Breast epithelium (tissue), 3 donors: Measurements from ENCODE around the gene RPL10A.
"Not testable (repeated sequence)": the region's sequence is repeated elsewhere in the genome, so short reads cannot be mapped to it uniquely, and the experiment has no call there.

Source experiments
- CTCF ChIP-seq, 3 donors: fragments of 450-650 bp; IDR thresholded peaks; one replicate each; pipeline ENCODE4 v1.5.1; 2016 to 2017; ENCODE audit warnings: antibody characterized with exemption in 3 of 3, mild to moderate bottlenecking in 3 of 3, moderate library complexity in 3 of 3
- POLR2A ChIP-seq: fragments of 450-650 bp; IDR thresholded peaks from one replicate; pipeline ENCODE4 v1.6.1; 2016; ENCODE audit warnings: antibody characterized with exemption, mild to moderate bottlenecking, moderate library complexity
- POLR2AphosphoS5 ChIP-seq, 3 donors: sonication (generic); formaldehyde crosslinking; IDR thresholded peaks; one replicate each; pipeline ENCODE4 v1.6.1; 2017; ENCODE audit warnings: antibody characterized with exemption in 3 of 3

- not testable (repeated sequence) for TF ChIP-seq CTCF (IDR thresholded peaks at IDR 0.05); POLR2A; POLR2AphosphoS5 (IDR thresholded peaks at IDR 0.05)
Measured at GRCh38 chr6:35432702-35433101, 35.5 kb upstream of the RPL10A start.
